A673 (cell line): ENCODE measurements around the gene ENTPD2. TPM values are rescaled to one million over a fixed set of nuclear protein-coding genes. Genes with fewer than 3 reads are reported as not detected.

Experiments used
- BruUV-seq: library from RNA; stranded (reverse); fragments of 400-500 nt; replicated peaks from 2 replicates; lab custom pipeline; 2021; lab: Mats Ljungman, UMichigan
- CTCF ChIA-PET: fragments of 300-600 bp; sonication (Branson Sonifier 250); formaldehyde crosslinking; loops from one replicate; lab custom pipeline; 2022; ENCODE audit warnings: antibody characterized with exemption; lab: Charles Lee
- POLR2A ChIA-PET: fragments of 300-600 bp; sonication (Branson Sonifier 250); formaldehyde crosslinking; loops from one replicate; lab custom pipeline; 2022; ENCODE audit warnings: antibody characterized with exemption; ENCODE audit not compliant: low non-redundant PET; lab: Charles Lee
- DNase-seq: peaks from one replicate; pipeline ENCODE4 v3.0.0-alpha.2; 2015; ENCODE audit warnings: low spot score
- H3K27ac ChIP-seq: fragments of 200-600 bp; sonication (generic); 2 replicates; pipeline ENCODE4 v1.5.1; 2016; ENCODE audit warnings: mixed run types, low read depth, mild to moderate bottlenecking, mixed read lengths, antibody characterized with exemption, low read length; ENCODE audit not compliant: poor library complexity, severe bottlenecking
- H3K27me3 ChIP-seq: fragments of 200-600 bp; sonication (generic); replicated peaks from 2 replicates; pipeline ENCODE4 v1.6.1; 2017; ENCODE audit warnings: mixed run types, low read depth, mild to moderate bottlenecking, mixed read lengths, antibody characterized with exemption, low read length; ENCODE audit not compliant: insufficient read depth, poor library complexity
- H3K36me3 ChIP-seq: fragments of 200-600 bp; sonication (generic); 2 replicates; pipeline ENCODE4 v1.6.1; 2016; ENCODE audit warnings: mixed run types, mild to moderate bottlenecking, mixed read lengths, antibody characterized with exemption, low read length; ENCODE audit not compliant: insufficient read depth, poor library complexity, severe bottlenecking
- H3K4me1 ChIP-seq: fragments of 200-600 bp; sonication (generic); 2 replicates; pipeline ENCODE4 v1.6.1; 2017; ENCODE audit warnings: mixed run types, mild to moderate bottlenecking, mixed read lengths, antibody characterized with exemption, low read length; ENCODE audit not compliant: insufficient read depth, poor library complexity, severe bottlenecking
- H3K4me3 ChIP-seq: fragments of 200-600 bp; sonication (generic); 2 replicates; pipeline ENCODE4 v1.5.1; 2016; ENCODE audit warnings: low read depth, mixed run types, mild to moderate bottlenecking, mixed read lengths, low read length; ENCODE audit not compliant: poor library complexity, severe bottlenecking
- H3K9me3 ChIP-seq: fragments of 200-600 bp; sonication (generic); 2 replicates; pipeline ENCODE4 v1.6.1; 2016; ENCODE audit warnings: mixed run types, low read depth, mild to moderate bottlenecking, mixed read lengths, antibody characterized with exemption, low read length; ENCODE audit not compliant: poor library complexity, severe bottlenecking
- EZH2 ChIP-seq: fragments of 200-600 bp; sonication (generic); IDR thresholded peaks from 2 replicates; pipeline ENCODE4 v1.6.1; 2017; ENCODE audit warnings: borderline replicate concordance, low read depth, mild to moderate bottlenecking, mixed read lengths, antibody characterized with exemption, low read length; ENCODE audit not compliant: poor library complexity, severe bottlenecking
- intact Hi-C: fragments of 100-400 bp; cut with micrococcal nuclease; formaldehyde crosslinking; loops from one replicate; pipeline ENCODE4 v1.10.0; 2022; ENCODE audit not compliant: unreplicated experiment
- total RNA-seq: library from RNA; stranded (reverse); gene quantifications from 2 replicates; pipeline ENCODE4 v1.2.3, GENCODE V29; 2021
- TF ChIP-seq, protein P1 (sequence below): fragments of 300-800, 200-600 bp; sonication (generic); conservative IDR thresholded peaks from 2 replicates; pipeline ENCODE4 v1.5.1; 2017; ENCODE audit warnings: low read depth, mild to moderate bottlenecking, antibody characterized with exemption, low read length, moderate library complexity, mixed read lengths

Gene ENTPD2
- total RNA-seq, 1 experiment from 2014 or later = not detected

GRCh38 chr9:137071282-137071681 is 17.4 kb upstream of the ENTPD2 start:
- DNase-seq = no peak
- ChIA-PET POLR2A (interaction anchor here (0.7 kb wide), 1 partner anchor 152 kb away, joined by 3 read pairs; no protein-coding TSS in a partner anchor), CTCF (interaction anchor here (0.6 to 1.8 kb wide), 3 partner anchors 23 to 165 kb away, joined by 3 to 5 read pairs (median 4); no protein-coding TSS in a partner anchor)
- Histone ChIP-seq H3K27ac (peak overlapping the region; percentile 68), H3K4me3 (peak overlapping the region; percentile 61), H3K9me3 (no peaks in the 10 kb centered on the region), H3K27me3 (no peaks in the 10 kb centered on the region), H3K4me1 (peaks cover 15% of the 10 kb centered on the region), H3K36me3 (no peaks in the 10 kb centered on the region)
- no TSS peak for BruUV-seq
- no peak for TF ChIP-seq EZH2
- TF ChIP-seq, protein P1, sequence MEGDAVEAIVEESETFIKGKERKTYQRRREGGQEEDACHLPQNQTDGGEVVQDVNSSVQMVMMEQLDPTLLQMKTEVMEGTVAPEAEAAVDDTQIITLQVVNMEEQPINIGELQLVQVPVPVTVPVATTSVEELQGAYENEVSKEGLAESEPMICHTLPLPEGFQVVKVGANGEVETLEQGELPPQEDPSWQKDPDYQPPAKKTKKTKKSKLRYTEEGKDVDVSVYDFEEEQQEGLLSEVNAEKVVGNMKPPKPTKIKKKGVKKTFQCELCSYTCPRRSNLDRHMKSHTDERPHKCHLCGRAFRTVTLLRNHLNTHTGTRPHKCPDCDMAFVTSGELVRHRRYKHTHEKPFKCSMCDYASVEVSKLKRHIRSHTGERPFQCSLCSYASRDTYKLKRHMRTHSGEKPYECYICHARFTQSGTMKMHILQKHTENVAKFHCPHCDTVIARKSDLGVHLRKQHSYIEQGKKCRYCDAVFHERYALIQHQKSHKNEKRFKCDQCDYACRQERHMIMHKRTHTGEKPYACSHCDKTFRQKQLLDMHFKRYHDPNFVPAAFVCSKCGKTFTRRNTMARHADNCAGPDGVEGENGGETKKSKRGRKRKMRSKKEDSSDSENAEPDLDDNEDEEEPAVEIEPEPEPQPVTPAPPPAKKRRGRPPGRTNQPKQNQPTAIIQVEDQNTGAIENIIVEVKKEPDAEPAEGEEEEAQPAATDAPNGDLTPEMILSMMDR = no peak
- intact Hi-C loops = no loop called here

GRCh38 chr9:137070906-137071275 is 17.0 kb upstream of the ENTPD2 start:
- H3K9me3 ChIP-seq = no peaks in the 10 kb centered on the region
- no TSS peak for BruUV-seq
- intact Hi-C loops = no loop called here
- ChIA-PET CTCF (interaction anchor here (0.6 to 1.8 kb wide), 4 partner anchors 23 to 236 kb away, joined by 3 to 5 read pairs (median 4); no protein-coding TSS in a partner anchor), POLR2A (interaction anchor here (0.6 to 0.7 kb wide), 2 partner anchors 57 to 281 kb away, joined by 3 read pairs; no protein-coding TSS in a partner anchor)
- H3K4me3 ChIP-seq = peak overlapping the region; percentile 61
- DNase-seq = no peak
- H3K27me3 ChIP-seq = no peaks in the 10 kb centered on the region
- no peak for TF ChIP-seq EZH2
- TF ChIP-seq, protein P1 = no peak
- peak overlapping the region; percentile 68 for H3K27ac ChIP-seq
- no peaks in the 10 kb centered on the region for H3K36me3 ChIP-seq
- H3K4me1 ChIP-seq = peaks cover 15% of the 10 kb centered on the region

GRCh38 chr9:137070201-137070905 is 16.5 kb upstream of the ENTPD2 start, which contains the start of gene SAPCD2:
Gene SAPCD2 (minus strand): TSS chr9:137070557. CDS start chr9:137070460, 97 bp downstream.
- Histone ChIP-seq H3K4me3 (peak within 1 kb of the TSS; percentile 61), H3K4me1 (peaks cover 15% of the 10 kb centered on the region), H3K9me3 (no peaks in the 10 kb centered on the region), H3K27ac (peak within 1 kb of the TSS; percentile 68), H3K27me3 (no peaks in the 10 kb centered on the region), H3K36me3 (peaks cover under 1% of the 10 kb centered on the region)
- peak; percentile 95 for DNase-seq
- ChIA-PET CTCF (interaction anchor here (0.7 to 1.8 kb wide), 6 partner anchors 18 to 236 kb away, joined by 3 to 6 read pairs (median 4); no protein-coding TSS in a partner anchor), POLR2A (interaction anchor here (0.5 to 0.7 kb wide), 5 partner anchors 16 to 281 kb away, joined by 3 to 7 read pairs (median 4); partner anchors contain the start of gene MAN1B1)
- intact Hi-C loops = no loop called here
- TF ChIP-seq EZH2 = no peak
- TF ChIP-seq, protein P1 = no peak
- BruUV-seq = no TSS peak
